Measurements from ENCODE around the gene GATA6. TPM values are rescaled to one million over a fixed set of nuclear protein-coding genes. Genes with fewer than 3 reads are reported as not detected.

The GATA6 gene
- total and polyA plus RNA-seq, 2 of the 8 experiments (the other 6 are each of a cell fraction or from before 2014, with no cell fraction given) = 0.09 TPM; not detected in 1

DNA sequence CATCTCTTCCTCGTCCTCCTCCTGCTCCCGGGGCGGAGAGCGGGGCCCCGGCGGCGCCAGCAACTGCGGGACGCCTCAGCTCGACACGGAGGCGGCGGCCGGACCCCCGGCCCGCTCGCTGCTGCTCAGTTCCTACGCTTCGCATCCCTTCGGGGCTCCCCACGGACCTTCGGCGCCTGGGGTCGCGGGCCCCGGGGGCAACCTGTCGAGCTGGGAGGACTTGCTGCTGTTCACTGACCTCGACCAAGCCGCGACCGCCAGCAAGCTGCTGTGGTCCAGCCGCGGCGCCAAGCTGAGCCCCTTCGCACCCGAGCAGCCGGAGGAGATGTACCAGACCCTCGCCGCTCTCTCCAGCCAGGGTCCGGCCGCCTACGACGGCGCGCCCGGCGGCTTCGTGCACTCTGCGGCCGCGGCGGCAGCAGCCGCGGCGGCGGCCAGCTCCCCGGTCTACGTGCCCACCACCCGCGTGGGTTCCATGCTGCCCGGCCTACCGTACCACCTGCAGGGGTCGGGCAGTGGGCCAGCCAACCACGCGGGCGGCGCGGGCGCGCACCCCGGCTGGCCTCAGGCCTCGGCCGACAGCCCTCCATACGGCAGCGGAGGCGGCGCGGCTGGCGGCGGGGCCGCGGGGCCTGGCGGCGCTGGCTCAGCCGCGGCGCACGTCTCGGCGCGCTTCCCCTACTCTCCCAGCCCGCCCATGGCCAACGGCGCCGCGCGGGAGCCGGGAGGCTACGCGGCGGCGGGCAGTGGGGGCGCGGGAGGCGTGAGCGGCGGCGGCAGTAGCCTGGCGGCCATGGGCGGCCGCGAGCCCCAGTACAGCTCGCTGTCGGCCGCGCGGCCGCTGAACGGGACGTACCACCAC is 2.1 kb downstream of the GATA6 start (continued):
- TF ChIP-seq KDM1A (IDR thresholded peaks at IDR 0.05; ENCODE audit: borderline replicate concordance, low read length) (no peak), EZH2 (IDR thresholded peaks at IDR 0.05; ENCODE audit: low read depth, low read length, severe bottlenecking) (peak; percentile 89), TEAD4 (IDR thresholded peaks at IDR 0.05; ENCODE audit: low read depth, low read length) (no peak), CTBP2 (IDR thresholded peaks at IDR 0.05; ENCODE audit: borderline replicate concordance, insufficient read depth, insufficient read length, low read length) (no peak), BCL11A (IDR thresholded peaks at IDR 0.05; ENCODE audit: low read depth in 2 of 2, low read length in 2 of 2) (no peak), RNF2 (IDR thresholded peaks at IDR 0.05; ENCODE audit: borderline replicate concordance, low read depth, low read length, missing control alignments, poor library complexity, severe bottlenecking) (peak; percentile 85), RBBP5 (IDR thresholded peaks at IDR 0.05; ENCODE audit: borderline replicate concordance, low read depth, low read length) (no peak), KDM5A (IDR thresholded peaks at IDR 0.05; ENCODE audit: low read length) (no peak), NRF1 (IDR thresholded peaks at IDR 0.05; ENCODE audit: low read depth, low read length) (no peak)
